ENCODE measurements around the gene ZNF512B.

- TF ChIP-seq POLR2A (IDR thresholded peaks at IDR 0.05; ENCODE audit: low read depth, low read length) (no peak), POLR2AphosphoS5 (IDR thresholded peaks at IDR 0.05; ENCODE audit: low read depth, low read length) (no peak), TAF1 (IDR thresholded peaks at IDR 0.05; ENCODE audit: borderline replicate concordance, low read depth, low read length) (no peak)
These were observed 36.8 kb upstream of the ZNF512B start for GRCh38 chr20:64006490-64006889.

Data from GM12892 (cell line).